GM12801 (cell line): Measurements from ENCODE around the gene EMID1.

Experiments
- CTCF ChIP-seq: IDR thresholded peaks from one replicate; pipeline ENCODE4 v1.5.1; 2011; ENCODE audit warnings: control low read depth; ENCODE audit not compliant: insufficient read length; ENCODE audit errors: extremely low read depth

EMID1 gene

GRCh38 chr22:29186302-29186701, 19.4 kb upstream of the EMID1 start:
- no peak for TF ChIP-seq CTCF

- no peak for TF ChIP-seq CTCF
Observed at GRCh38 chr22:29187831-29188230, 17.9 kb upstream of the EMID1 start.

- TF ChIP-seq CTCF, result no peak
Observed at GRCh38 chr22:29190051-29190450, 15.6 kb upstream of the EMID1 start.

- TF ChIP-seq CTCF, result no peak
Observed at GRCh38 chr22:29190918-29191317, 14.8 kb upstream of the EMID1 start.

- TF ChIP-seq CTCF, result no peak
Observed at GRCh38 chr22:29193021-29193420, 12.7 kb upstream of the EMID1 start.

GRCh38 chr22:29194184-29194583, 11.5 kb upstream of the EMID1 start:
- no peak for TF ChIP-seq CTCF

GRCh38 chr22:29195118-29195963, 10.4 kb upstream of the EMID1 start:
- TF ChIP-seq CTCF, result no peak
